Activated T-cell treated with anti-CD3 and anti-CD28 coated beads for 24 hours (primary cell): ENCODE measurements around the gene RASAL2.
"Not testable (repeated sequence)": the region's sequence is repeated elsewhere in the genome, so short reads cannot be mapped to it uniquely, and the experiment has no call there.

Experiments used
- DNase-seq: peaks from one replicate; pipeline ENCODE4 v3.0.0-alpha.2; 2020; ENCODE audit warnings: low read depth

The RASAL2 gene

DNA sequence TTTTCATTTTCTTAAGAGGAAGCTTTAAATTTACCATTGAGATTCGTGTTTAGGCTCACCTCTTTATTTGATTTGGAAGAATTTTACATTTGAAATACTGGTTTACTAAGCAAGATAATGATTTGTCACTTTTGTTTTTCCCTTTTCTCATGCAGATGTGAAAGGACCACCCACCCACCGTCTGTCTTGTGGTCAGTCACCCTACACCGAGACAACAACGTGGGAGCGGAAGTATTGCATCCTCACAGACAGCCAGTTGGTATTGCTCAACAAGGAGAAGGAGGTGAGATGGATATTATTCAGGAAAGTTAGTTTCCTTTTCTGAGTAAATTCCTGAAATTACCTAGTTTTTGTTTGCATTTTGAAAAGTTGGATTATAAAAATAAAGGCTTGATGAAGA, 189.5 kb downstream of the RASAL2 start:
- DNase-seq, result no peak

DNA sequence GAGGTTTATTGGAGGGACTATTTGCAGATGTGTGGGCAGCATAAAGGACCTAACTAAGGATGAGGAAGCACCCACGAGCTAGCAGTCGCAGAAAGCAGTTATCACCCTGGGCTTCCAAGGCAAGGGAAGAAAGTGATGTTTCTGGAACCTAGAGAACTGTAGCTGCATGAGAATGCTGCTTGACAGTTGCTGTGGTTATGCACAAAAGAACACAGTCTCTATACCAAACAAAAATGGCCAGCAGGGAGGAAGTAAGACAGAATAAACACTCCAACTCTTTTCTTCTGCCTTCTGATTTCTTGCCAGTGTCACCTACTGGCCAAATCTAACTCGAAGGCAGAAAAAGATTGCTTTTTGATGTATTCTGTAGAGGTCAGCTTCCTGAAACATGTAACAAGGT, 190.2 kb downstream of the RASAL2 start:
- no peak for DNase-seq

DNA sequence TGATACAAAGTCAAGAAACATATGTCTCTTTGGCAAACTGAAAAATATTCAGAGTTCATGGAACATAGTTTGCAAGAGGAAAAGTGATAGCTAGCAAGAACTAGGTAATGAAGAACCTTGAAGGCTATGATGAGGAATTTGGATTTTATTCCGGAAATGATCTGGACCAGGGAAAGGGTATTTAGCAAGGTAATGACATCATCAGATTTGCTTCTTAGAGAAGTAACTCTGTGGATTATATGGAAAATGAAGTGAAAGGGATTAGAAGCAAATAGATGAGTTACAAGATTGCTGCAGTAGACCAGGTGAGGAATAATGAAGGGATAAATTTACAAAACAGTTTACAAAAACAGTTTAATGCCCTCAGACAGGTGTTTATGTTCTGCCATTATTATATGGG, 197.3 kb downstream of the RASAL2 start:
- DNase-seq, result no peak

GRCh38 chr1:178294654-178295053, 200.8 kb downstream of the RASAL2 start:
- DNase-seq, result no peak

DNA sequence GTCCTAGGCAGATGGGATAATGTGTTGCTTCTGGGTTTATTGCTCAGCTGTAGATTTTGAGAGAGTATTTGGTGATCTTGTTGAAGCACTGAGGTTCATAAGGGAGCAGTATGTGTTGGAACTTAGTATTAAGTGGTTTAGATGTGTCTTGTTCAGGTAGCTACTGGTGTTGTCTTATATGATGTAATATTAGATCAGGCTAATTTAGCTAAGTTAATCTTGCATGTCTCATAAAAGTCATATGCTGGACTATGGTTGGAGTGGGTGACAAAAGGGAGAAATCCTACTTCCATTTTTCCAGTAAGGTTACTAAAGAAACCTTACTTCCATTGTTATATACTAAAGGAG, 206.4 kb downstream of the RASAL2 start:
- no peak for DNase-seq

DNA sequence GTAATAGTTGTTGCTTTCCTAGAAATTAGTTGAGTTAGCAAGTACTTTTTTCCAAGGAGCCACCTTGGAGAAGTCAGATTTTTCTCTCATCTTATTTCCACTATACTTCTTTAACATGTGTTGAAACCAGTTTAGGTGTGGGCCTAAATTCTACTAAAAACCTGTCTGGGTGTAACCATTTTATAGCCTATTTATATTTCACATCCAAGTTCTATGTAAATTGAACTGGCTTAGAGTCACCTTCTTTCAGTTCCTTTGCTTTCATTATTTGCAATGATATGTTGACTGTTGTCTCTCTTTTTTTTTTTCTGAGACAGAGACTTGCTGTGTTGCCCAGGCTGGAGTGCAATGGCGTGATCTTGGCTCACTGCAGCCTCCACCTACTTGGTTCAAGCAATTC, 207.2 kb downstream of the RASAL2 start:
- DNase-seq, result no peak

DNA sequence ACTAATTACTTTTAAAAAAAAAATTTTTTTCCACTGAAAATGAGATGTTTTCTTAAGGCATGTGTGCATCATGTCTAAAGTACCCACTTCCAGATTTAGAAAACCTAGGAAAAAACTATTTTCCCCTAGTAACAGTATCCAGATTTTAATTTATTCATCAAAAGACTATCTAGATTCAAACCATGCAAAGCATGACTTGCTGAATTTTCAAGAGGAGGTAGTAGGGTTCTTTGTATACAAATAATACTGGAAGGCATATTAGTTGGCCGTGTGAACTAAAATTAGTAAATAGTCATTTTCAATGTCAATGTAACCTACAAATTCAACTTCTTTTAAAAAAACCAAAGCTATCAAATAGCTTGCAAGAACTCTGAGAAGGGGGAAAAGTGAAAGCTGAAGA, 213.4 kb downstream of the RASAL2 start:
- DNase-seq, result no peak

- DNase-seq, result no peak
Observed at GRCh38 chr1:178308438-178308837, 214.5 kb downstream of the RASAL2 start.

GRCh38 chr1:178310685-178311105, 216.8 kb downstream of the RASAL2 start:
- no peak for DNase-seq

GRCh38 chr1:178311164-178311563, 217.3 kb downstream of the RASAL2 start:
- no peak for DNase-seq

GRCh38 chr1:178320280-178320982, 226.5 kb downstream of the RASAL2 start:
- DNase-seq, result not testable (repeated sequence)

DNA sequence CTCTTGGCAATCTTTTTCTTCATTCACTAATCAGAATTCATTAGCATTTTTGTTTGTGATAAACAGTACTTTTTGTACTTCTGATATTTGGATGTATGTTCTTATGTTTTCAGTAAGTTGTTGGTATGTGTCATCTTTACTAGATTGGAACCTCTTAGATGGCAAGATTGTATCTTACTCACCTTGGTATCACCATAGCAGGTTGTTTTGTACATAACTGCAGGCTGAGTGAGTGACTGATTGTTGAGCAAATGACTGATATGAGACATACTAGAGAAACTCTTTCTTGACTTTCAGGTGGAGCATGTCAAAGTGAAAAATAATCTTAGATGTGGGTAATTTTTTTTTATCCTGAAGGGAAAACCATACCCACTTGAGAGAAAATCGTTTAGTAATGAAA, 229.2 kb downstream of the RASAL2 start:
- DNase-seq, result no peak

DNA sequence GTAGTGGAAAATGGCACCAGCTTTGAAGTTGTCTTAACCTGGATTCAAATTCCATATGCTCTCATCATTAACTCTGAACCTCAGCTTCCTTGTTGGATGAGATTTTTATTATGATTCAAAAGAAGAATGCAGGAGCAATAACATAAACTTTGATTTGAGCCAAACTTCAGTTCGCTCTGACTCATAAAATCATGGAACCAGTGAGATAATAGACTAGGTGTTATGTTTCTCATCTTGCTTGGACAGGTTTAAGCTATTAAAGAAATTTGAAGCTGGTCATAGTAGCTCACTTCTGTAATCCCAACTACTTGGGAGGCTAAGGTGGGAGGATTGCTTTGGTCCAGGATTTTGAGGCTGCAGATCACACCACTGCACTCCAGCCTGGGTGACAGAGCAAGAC, 230.1 kb downstream of the RASAL2 start:
- no peak for DNase-seq

- DNase-seq, result no peak
Observed at GRCh38 chr1:178328728-178329127, 234.8 kb downstream of the RASAL2 start.

DNA sequence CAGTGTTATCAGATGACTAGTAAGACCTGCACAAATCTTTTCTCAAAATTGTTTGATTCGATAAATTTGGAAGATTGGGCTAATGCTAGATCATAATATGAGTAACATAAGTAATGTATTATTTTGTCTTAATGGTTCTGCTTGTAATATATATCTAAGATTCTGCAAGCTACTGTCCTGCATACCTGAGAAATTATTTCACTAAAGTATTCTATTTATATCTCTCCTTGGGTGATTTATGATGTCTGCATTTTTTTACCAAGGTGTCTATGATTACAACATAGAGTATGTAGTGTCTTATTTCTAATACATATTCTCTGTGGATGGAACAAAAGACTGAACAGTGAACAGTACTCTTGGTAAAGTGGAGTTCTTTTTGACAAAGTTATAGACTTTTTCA, 236.2 kb downstream of the RASAL2 start:
- no peak for DNase-seq

GRCh38 chr1:178330848-178331497, 237.1 kb downstream of the RASAL2 start:
- no peak for DNase-seq

DNA sequence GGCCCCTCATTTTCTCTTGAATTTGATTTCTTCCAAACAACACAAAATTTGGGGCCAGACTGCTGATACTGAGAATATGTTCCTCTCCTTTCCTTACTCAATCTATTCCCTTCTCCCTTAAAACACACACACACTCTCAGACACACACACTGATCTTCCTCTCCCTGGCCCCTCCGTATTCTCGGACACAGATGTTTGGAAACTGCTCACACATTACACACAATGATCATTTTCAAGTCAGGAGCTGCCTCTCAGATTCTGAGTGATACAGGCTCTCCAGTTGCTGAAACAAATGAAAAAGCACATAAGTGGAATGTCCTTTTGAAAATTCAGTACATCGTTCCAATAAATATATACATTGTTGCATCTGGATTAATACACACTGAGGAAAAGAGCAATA, 241.5 kb downstream of the RASAL2 start:
- no peak for DNase-seq

DNA sequence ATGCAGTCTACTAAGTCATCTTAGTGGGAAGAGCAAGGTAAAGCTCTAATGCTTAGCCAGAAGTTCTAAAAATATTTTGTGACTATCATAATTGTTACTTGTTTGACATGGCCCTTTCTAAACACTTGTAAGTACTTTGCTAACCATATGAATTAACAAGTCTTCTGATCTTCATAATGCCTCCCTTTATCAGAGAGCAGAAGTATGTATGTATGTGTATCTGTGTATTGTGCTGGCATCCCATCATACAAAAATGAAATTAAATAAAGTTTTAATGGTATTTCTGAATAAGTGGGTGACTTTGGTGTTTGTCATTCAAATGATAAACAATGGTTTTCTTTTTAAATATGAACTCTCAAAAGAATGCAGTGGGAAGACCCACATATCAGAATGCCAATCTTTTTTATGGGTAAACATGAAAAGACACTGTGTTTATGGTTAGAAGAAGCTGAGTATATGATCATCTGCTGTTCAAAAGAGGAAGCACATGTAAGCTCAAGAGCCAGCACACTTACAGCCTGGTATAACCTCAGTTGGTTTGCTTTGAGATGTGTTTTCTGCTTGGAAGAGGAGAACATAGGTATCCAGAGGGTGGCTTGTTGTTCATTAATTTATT, 243.3 kb downstream of the RASAL2 start:
- no peak for DNase-seq

- DNase-seq, result no peak
Observed at GRCh38 chr1:178339834-178340233, 245.9 kb downstream of the RASAL2 start.

- DNase-seq, result no peak
Observed at GRCh38 chr1:178341261-178341956, 247.5 kb downstream of the RASAL2 start.

DNA sequence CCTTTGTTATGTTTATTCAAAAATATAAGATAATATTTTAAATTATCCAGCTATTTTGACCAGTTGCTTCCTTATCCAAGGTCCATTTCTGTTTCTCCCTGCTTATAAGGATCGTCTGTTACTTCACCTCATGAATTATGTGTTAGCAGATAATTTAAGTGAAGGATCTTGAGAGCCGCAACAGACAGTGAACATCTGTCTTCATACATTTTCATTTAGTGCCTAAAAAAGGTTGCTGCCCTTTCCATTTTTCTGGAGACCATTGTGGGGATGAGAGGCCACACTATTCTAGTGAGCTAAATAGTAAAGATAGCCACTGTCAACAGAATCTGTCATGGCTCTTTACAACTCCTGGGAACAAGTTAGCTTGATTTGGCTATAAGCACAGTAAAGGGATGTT, 248.8 kb downstream of the RASAL2 start:
- DNase-seq, result no peak

DNA sequence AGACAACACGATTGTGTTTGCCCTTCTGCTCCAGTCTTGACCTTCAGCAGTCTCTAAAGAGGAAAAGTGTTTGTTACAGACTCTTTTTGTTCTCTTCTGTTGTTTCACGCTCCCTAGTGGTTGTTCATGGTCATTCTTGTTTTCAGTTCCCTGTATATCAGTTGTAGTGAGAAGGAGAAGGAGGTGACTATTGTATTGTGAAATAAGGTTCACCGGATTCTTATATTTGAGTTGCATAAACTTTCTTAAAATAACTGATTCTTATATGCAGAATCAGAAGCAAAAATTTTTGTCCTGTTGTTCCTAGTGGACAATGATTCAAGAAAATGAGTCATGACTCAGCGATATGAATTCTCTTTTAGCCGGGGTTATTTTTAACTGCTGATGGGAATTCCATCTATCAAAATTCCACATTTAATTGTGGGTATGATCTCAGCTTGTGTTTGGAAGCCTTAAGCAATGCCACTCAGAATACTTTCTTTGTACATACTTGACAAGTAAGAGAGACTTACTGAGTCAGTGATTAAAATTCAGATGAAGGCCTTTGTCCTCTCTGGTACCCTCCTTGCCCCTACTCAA, 250.7 kb downstream of the RASAL2 start:
- DNase-seq, result no peak

GRCh38 chr1:178345238-178345637, 251.3 kb downstream of the RASAL2 start:
- no peak for DNase-seq
